ENCODE results near the gene IFT43. TPM values are rescaled to one million over a fixed set of nuclear protein-coding genes. Genes with fewer than 3 reads are reported as not detected.

Gene IFT43
- total and polyA plus RNA-seq, 10 of the 15 experiments (the other 5 are each of a cell fraction or from before 2014, with no cell fraction given): 8.2 to 24.8 (median 14.0) TPM

DNA sequence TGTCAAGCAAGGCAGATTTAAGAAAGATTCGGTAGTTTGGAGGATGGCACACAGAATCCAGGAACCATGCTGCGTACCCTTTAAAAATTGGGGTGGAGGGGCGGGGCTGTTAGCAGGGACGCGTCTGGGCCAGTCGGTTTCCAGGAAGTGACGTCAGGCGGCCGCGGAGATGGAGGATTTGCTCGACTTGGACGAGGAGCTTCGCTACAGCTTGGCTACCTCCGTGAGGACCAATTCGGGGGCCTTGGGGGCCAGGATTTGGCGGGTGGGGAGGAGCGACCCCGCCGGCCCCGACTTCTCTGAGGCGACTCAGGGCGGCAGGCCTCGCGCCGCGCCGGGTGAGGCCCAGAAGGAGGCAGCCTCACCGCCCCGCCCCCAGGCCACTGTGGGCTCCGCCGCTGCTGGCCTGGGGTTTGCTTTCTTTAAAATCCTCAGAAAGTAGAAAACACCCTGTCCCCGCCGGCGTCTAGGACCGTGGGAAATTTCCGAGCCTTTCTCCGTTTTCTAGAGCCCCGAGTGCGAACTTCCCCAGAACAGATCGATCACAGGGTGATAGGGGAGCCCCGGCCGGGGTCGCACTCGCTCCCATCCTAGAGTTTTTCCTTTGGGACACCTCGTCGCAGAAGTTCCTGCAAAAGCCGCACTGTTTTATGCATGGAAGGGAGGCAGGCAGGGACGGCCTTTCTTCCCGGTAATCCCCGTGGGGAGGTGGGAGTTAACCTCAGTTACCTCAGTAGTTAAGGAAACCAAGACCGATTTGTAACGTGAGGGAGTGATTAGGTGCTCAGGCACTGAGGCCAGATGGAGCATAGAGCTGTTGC is at the start of gene IFT43 (continued):
- peak; percentile 96 for TF ChIP-seq CREM (IDR thresholded peaks at IDR 0.05; ENCODE audit: low read depth)
- TF ChIP-seq, protein P1, sequence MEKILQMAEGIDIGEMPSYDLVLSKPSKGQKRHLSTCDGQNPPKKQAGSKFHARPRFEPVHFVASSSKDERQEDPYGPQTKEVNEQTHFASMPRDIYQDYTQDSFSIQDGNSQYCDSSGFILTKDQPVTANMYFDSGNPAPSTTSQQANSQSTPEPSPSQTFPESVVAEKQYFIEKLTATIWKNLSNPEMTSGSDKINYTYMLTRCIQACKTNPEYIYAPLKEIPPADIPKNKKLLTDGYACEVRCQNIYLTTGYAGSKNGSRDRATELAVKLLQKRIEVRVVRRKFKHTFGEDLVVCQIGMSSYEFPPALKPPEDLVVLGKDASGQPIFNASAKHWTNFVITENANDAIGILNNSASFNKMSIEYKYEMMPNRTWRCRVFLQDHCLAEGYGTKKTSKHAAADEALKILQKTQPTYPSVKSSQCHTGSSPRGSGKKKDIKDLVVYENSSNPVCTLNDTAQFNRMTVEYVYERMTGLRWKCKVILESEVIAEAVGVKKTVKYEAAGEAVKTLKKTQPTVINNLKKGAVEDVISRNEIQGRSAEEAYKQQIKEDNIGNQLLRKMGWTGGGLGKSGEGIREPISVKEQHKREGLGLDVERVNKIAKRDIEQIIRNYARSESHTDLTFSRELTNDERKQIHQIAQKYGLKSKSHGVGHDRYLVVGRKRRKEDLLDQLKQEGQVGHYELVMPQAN (conservative IDR thresholded peaks at IDR 0.05): peak; percentile 92
- TF ChIP-seq, protein P2, sequence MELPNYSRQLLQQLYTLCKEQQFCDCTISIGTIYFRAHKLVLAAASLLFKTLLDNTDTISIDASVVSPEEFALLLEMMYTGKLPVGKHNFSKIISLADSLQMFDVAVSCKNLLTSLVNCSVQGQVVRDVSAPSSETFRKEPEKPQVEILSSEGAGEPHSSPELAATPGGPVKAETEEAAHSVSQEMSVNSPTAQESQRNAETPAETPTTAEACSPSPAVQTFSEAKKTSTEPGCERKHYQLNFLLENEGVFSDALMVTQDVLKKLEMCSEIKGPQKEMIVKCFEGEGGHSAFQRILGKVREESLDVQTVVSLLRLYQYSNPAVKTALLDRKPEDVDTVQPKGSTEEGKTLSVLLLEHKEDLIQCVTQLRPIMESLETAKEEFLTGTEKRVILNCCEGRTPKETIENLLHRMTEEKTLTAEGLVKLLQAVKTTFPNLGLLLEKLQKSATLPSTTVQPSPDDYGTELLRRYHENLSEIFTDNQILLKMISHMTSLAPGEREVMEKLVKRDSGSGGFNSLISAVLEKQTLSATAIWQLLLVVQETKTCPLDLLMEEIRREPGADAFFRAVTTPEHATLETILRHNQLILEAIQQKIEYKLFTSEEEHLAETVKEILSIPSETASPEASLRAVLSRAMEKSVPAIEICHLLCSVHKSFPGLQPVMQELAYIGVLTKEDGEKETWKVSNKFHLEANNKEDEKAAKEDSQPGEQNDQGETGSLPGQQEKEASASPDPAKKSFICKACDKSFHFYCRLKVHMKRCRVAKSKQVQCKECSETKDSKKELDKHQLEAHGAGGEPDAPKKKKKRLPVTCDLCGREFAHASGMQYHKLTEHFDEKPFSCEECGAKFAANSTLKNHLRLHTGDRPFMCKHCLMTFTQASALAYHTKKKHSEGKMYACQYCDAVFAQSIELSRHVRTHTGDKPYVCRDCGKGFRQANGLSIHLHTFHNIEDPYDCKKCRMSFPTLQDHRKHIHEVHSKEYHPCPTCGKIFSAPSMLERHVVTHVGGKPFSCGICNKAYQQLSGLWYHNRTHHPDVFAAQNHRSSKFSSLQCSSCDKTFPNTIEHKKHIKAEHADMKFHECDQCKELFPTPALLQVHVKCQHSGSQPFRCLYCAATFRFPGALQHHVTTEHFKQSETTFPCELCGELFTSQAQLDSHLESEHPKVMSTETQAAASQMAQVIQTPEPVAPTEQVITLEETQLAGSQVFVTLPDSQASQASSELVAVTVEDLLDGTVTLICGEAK (IDR thresholded peaks at IDR 0.05; ENCODE audit: borderline replicate concordance): peak; percentile 85
- TF ChIP-seq GATAD2B (conservative IDR thresholded peaks at IDR 0.05; ENCODE audit: low read depth): peak; percentile 57; the same call in 1 of the 2 replicates
- no peak for TF ChIP-seq ETV6 (conservative IDR thresholded peaks at IDR 0.05 in 1 of 2, IDR thresholded peaks at IDR 0.05 in 1 of 2; ENCODE audit: borderline replicate concordance in 1 of 2, low read depth in 1 of 2)
- no peak for TF ChIP-seq SUZ12 (IDR thresholded peaks at IDR 0.05; ENCODE audit: unreplicated experiment)
- TF ChIP-seq FOS (IDR thresholded peaks at IDR 0.05; ENCODE audit: borderline replicate concordance, extremely low read depth, insufficient read length): no peak
- TF ChIP-seq ZBED1 (IDR thresholded peaks at IDR 0.05; ENCODE audit: borderline replicate concordance): no peak
- peak; percentile 94; the same call in 1 of the 2 replicates for TF ChIP-seq SIN3A (IDR thresholded peaks at IDR 0.05; ENCODE audit: low read depth, low read length)
- TF ChIP-seq EP300 (IDR thresholded peaks at IDR 0.05; ENCODE audit: borderline replicate concordance in 1 of 2, control insufficient read depth in 1 of 2, low read depth in 2 of 2, low read length in 2 of 2): no peak
- TF ChIP-seq NFXL1 (IDR thresholded peaks at IDR 0.05; ENCODE audit: borderline replicate concordance): no peak
- no peak for TF ChIP-seq PAX5 (IDR thresholded peaks at IDR 0.05; ENCODE audit: borderline replicate concordance, low read depth, low read length)
- peak; percentile 91 for TF ChIP-seq ATF7 (IDR thresholded peaks at IDR 0.05; ENCODE audit: low read depth)
- no peak for TF ChIP-seq KAT2A (conservative IDR thresholded peaks at IDR 0.05; ENCODE audit: control insufficient read depth, low read depth, low read length)
- TF ChIP-seq, protein P3, sequence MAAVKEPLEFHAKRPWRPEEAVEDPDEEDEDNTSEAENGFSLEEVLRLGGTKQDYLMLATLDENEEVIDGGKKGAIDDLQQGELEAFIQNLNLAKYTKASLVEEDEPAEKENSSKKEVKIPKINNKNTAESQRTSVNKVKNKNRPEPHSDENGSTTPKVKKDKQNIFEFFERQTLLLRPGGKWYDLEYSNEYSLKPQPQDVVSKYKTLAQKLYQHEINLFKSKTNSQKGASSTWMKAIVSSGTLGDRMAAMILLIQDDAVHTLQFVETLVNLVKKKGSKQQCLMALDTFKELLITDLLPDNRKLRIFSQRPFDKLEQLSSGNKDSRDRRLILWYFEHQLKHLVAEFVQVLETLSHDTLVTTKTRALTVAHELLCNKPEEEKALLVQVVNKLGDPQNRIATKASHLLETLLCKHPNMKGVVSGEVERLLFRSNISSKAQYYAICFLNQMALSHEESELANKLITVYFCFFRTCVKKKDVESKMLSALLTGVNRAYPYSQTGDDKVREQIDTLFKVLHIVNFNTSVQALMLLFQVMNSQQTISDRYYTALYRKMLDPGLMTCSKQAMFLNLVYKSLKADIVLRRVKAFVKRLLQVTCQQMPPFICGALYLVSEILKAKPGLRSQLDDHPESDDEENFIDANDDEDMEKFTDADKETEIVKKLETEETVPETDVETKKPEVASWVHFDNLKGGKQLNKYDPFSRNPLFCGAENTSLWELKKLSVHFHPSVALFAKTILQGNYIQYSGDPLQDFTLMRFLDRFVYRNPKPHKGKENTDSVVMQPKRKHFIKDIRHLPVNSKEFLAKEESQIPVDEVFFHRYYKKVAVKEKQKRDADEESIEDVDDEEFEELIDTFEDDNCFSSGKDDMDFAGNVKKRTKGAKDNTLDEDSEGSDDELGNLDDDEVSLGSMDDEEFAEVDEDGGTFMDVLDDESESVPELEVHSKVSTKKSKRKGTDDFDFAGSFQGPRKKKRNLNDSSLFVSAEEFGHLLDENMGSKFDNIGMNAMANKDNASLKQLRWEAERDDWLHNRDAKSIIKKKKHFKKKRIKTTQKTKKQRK (IDR thresholded peaks at IDR 0.05; ENCODE audit: low read depth, low read length): no peak
- peak; percentile 74 for TF ChIP-seq SP1 (IDR thresholded peaks at IDR 0.05; ENCODE audit: low read depth, low read length)
- no peak for TF ChIP-seq HDGF (IDR thresholded peaks at IDR 0.05)
- TF ChIP-seq MXI1 (IDR thresholded peaks at IDR 0.05; ENCODE audit: low read depth, low read length): peak; percentile 93
- TF ChIP-seq DPF2 (IDR thresholded peaks at IDR 0.05): 0 out of 2 replicates have a peak, but pooled peaks have one; percentile 40
- TF ChIP-seq ESRRA (IDR thresholded peaks at IDR 0.05; ENCODE audit: low read length): no peak
- TF ChIP-seq POLR2A (IDR thresholded peaks at IDR 0.05; ENCODE audit: low read depth, low read length): peak; percentile 50; the same call in 1 of the 2 replicates
